K562 (cell line): ENCODE data around the gene KIF12. TPM values are rescaled to one million over a fixed set of nuclear protein-coding genes. Genes with fewer than 3 reads are reported as not detected.

Source experiments
- ATAC-seq: fragments of 200-7000 bp; cut with Tn5 transposase; 3 replicates; pipeline ENCODE4 v1.9.1; 2020; ENCODE audit warnings: moderate library complexity
- BruUV-seq: library from RNA; stranded (reverse); fragments of 400-500 nt; replicated peaks from 2 replicates; lab custom pipeline; 2021; lab: Mats Ljungman, UMichigan
- CTCF ChIA-PET: fragments of 300-600 bp; formaldehyde crosslinking; extraction: SDS; loops from one replicate; lab custom pipeline; 2021; ENCODE audit warnings: low intra/inter-chr PET ratio; lab: Yijun Ruan, JAX
- POLR2A ChIA-PET: fragments of 300-600, 350-650 bp; sonication (Branson Sonifier 250); formaldehyde crosslinking; extraction: SDS; loops from one replicate; lab custom pipeline; 2021; ENCODE audit warnings: antibody characterized with exemption, inconsistent platforms; lab: Yijun Ruan, JAX
- DNase-seq, 4 experiments: peaks; one replicate each; pipeline versions ENCODE4 v3.0.0 to v3.0.0-alpha.2; 2011 to 2018; ENCODE audit warnings: low spot score in 3 of 4, mixed read lengths in 3 of 4; ENCODE audit errors: extremely low read depth in 1 of 4
- FAIRE-seq: peaks from 2 replicates; lab custom pipeline; 2011; peaks lifted over from hg19 to GRCh38; lab: Jason Lieb, UNC
- H2AFZ ChIP-seq: 2 replicates; pipeline ENCODE4 v1.6.0; 2011; ENCODE audit warnings: low read depth, low read length, control low read depth, inconsistent platforms
- H3K27ac ChIP-seq: fragments of 200-600 bp; 3 replicates; pipeline ENCODE4 v1.8.0; 2011; ENCODE audit warnings: low read depth, mild to moderate bottlenecking, control low read depth, inconsistent platforms, low read length, moderate library complexity, mixed read lengths; ENCODE audit errors: extremely low read depth
- H3K27me3 ChIP-seq, 2 experiments: fragments of 300-600 bp in 1 of 2; 2 replicates in 1 of 2; 3 replicates in 1 of 2; pipeline versions ENCODE4 v1.6.0 to v1.8.0; 2011; ENCODE audit warnings: inconsistent platforms in 2 of 2, low read length in 2 of 2, mild to moderate bottlenecking in 1 of 2, mixed read lengths in 1 of 2, moderate library complexity in 1 of 2; ENCODE audit not compliant: control insufficient read depth in 2 of 2, insufficient read depth in 2 of 2
- H3K36me3 ChIP-seq: fragments of 300-600 bp; 3 replicates; pipeline ENCODE4 v1.8.0; 2011; ENCODE audit warnings: mild to moderate bottlenecking, low read length, inconsistent platforms; ENCODE audit not compliant: control insufficient read depth, insufficient read depth
- H3K4me1 ChIP-seq, 2 experiments: fragments of 200-600 bp in 1 of 2; replicated peaks in 1 of 2; 2 replicates in 1 of 2; 3 replicates in 1 of 2; pipeline versions ENCODE4 v1.5.1 to v1.8.0; 2011; ENCODE audit warnings: inconsistent platforms in 2 of 2, low read length in 2 of 2, mild to moderate bottlenecking in 1 of 2, mixed read lengths in 1 of 2, moderate library complexity in 1 of 2; ENCODE audit not compliant: control insufficient read depth in 2 of 2, insufficient read depth in 2 of 2
- H3K4me2 ChIP-seq: 2 replicates; pipeline ENCODE4 v1.6.1; 2011; ENCODE audit warnings: low read length, control low read depth, inconsistent platforms, mixed read lengths; ENCODE audit not compliant: insufficient read depth
- H3K4me3 ChIP-seq: fragments of 200-600 bp; sonication (generic), shearing (Covaris generic); 2 replicates; pipeline ENCODE4 v1.5.1; 2016; ENCODE audit warnings: control low read depth, inconsistent platforms
- H3K79me2 ChIP-seq: fragments of 200-600 bp; 3 replicates; pipeline ENCODE4 v1.8.0; 2011; ENCODE audit warnings: low read length, inconsistent platforms; ENCODE audit not compliant: control insufficient read depth, insufficient read depth
- H3K9ac ChIP-seq, 2 experiments: 2 replicates each; pipeline versions ENCODE4 v1.6.0 to v1.6.1; 2011; ENCODE audit warnings: low read depth in 2 of 2, low read length in 2 of 2, control low read depth in 1 of 2, inconsistent platforms in 1 of 2, mild to moderate bottlenecking in 1 of 2, mixed read lengths in 1 of 2; ENCODE audit not compliant: insufficient read depth in 1 of 2
- H3K9me1 ChIP-seq: one replicate; pipeline ENCODE4 v1.6.0; 2011; ENCODE audit warnings: inconsistent platforms, mild to moderate bottlenecking, low read length, moderate library complexity; ENCODE audit not compliant: control insufficient read depth, insufficient read depth
- H3K9me3 ChIP-seq: replicated peaks from 2 replicates; pipeline ENCODE4 v1.5.1; 2011; ENCODE audit warnings: low read depth, low read length, inconsistent platforms; ENCODE audit not compliant: control insufficient read depth, insufficient read depth
- H4K20me1 ChIP-seq: replicated peaks from 2 replicates; pipeline ENCODE4 v1.6.1; 2011; ENCODE audit warnings: low read length, inconsistent platforms, mixed read lengths; ENCODE audit not compliant: control insufficient read depth, insufficient read depth
- ADNP ChIP-seq: fragments of 200-800 bp; sonication (Bioruptor generic); IDR thresholded peaks from 2 replicates; pipeline ENCODE4 v1.6.1; 2016; ENCODE audit warnings: missing genetic modification characterization, missing compliant biosample characterization
- ARHGAP35 ChIP-seq: fragments of 450-650 bp; IDR thresholded peaks from 2 replicates; pipeline ENCODE4 v1.6.1; 2018; ENCODE audit not compliant: partially characterized antibody
- CSDE1 ChIP-seq, 2 experiments: fragments of 450-650 bp; IDR thresholded peaks; 2 replicates each; pipeline ENCODE4 v1.6.1; 2016; ENCODE audit warnings: mild to moderate bottlenecking in 1 of 2
- CTBP1 ChIP-seq: fragments of 450-650 bp; IDR thresholded peaks from 2 replicates; pipeline ENCODE4 v1.6.1; 2016; ENCODE audit warnings: borderline replicate concordance
- DIDO1 ChIP-seq: fragments of 450-650 bp; IDR thresholded peaks from 2 replicates; pipeline ENCODE4 v1.6.1; 2016; ENCODE audit warnings: low read depth, missing biosample characterization, missing genetic modification characterization
- ETV1 ChIP-seq: fragments of 450-650 bp; conservative IDR thresholded peaks from 2 replicates; pipeline ENCODE4 v1.6.1; 2016; ENCODE audit warnings: missing genetic modification characterization, control low read depth, low read depth, missing compliant biosample characterization
- HDGF ChIP-seq: fragments of 450-650 bp; IDR thresholded peaks from 2 replicates; pipeline ENCODE4 v1.6.1; 2016
- NCOA2 ChIP-seq, 2 experiments: fragments of 450-650 bp; IDR thresholded peaks; 2 replicates each; pipeline ENCODE4 v1.6.1; 2018; ENCODE audit warnings: mild to moderate bottlenecking in 2 of 2, moderate library complexity in 1 of 2; ENCODE audit not compliant: partially characterized antibody in 2 of 2
- NR3C1 ChIP-seq: sonication (generic); formaldehyde crosslinking; IDR thresholded peaks from 2 replicates; pipeline ENCODE4 v1.8.1; 2022; ENCODE audit warnings: missing genetic modification reagents
- RFX7 ChIP-seq: fragments of 250-450 bp; sonication (Bioruptor Pico); IDR thresholded peaks from 2 replicates; pipeline ENCODE4 v1.5.1; 2021; ENCODE audit warnings: mild to moderate bottlenecking
- XRCC5 ChIP-seq: fragments of 200-400 bp; formaldehyde crosslinking; IDR thresholded peaks from 2 replicates; pipeline ENCODE4 v1.6.1; 2017; ENCODE audit warnings: low read depth, mild to moderate bottlenecking, low read length
- YBX1 ChIP-seq: fragments of 450-650 bp; IDR thresholded peaks from 2 replicates; pipeline ENCODE4 v1.7.1; 2016; ENCODE audit warnings: mild to moderate bottlenecking
- ZNF143 ChIP-seq: sonication (generic); formaldehyde crosslinking; IDR thresholded peaks from 2 replicates; pipeline ENCODE4 v1.9.0; 2022; ENCODE audit warnings: mild to moderate bottlenecking, missing genetic modification reagents
- ZNF561 ChIP-seq: fragments of 450-650 bp; formaldehyde crosslinking; conservative IDR thresholded peaks from 2 replicates; pipeline ENCODE4 v1.4.0; 2020; ENCODE audit warnings: mild to moderate bottlenecking, moderate library complexity
- ZNF584 ChIP-seq: fragments of 200-800 bp; sonication (Bioruptor generic); IDR thresholded peaks from 2 replicates; pipeline ENCODE4 v1.6.1; 2016; ENCODE audit warnings: low read depth, mild to moderate bottlenecking, missing genetic modification characterization, missing compliant biosample characterization
- WGBS: fragments of 100-300 bp; shearing (Covaris generic); methylation state at CpG from one replicate; pipeline ENCODE4 v1.1.6; 2016; ENCODE audit warnings: low coverage, mixed read lengths; ENCODE audit not compliant: insufficient coverage; ENCODE audit errors: missing lambda C conversion rate; 5-methylcytosine and 5-hydroxymethylcytosine counted together
- in situ Hi-C: fragments of 300-500 bp; cut with MboI; formaldehyde crosslinking; loops from 4 replicates; pipeline ENCODE4 v1.15.0; 2018; ENCODE audit warnings: inconsistent platforms, mixed read lengths
- intact Hi-C: fragments of 100-400 bp; cut with micrococcal nuclease; formaldehyde crosslinking; loops from 2 replicates; pipeline ENCODE4 v1.14.2; 2022
- polyA plus RNA-seq, 8 experiments: library from polyadenylated mRNA; depleted of rRNA in 4 of 8; stranded (reverse) in 5 of 8; unstranded in 3 of 8; fragments of >200 nt; fragmentation: Nextera tagmentation in 2 of 8; fragmentation: Illumina TruSeq in 1 of 8; extraction: Ambion mirVana in 2 of 8; extraction: Trizol in 1 of 8; gene quantifications; 2 replicates each; pipeline versions ENCODE4 v1.2.1 to v1.2.3, GENCODE V29; 2011 to 2014; ENCODE audit warnings: inconsistent platforms in 1 of 8, missing spikeins in 1 of 8
- total RNA-seq, 7 experiments: library from RNA; depleted of rRNA in 6 of 7; stranded (reverse); fragments of >200 nt in 6 of 7; fragmentation: Illumina TruSeq in 2 of 7; extraction: Trizol in 2 of 7; gene quantifications; 2 replicates each; pipeline versions ENCODE4 v1.2.1 to v1.2.3, GENCODE V29; 2011 to 2021; ENCODE audit warnings: low replicate concordance in 1 of 7
- TF ChIP-seq, protein P1 (sequence below): fragments of 200-800 bp; sonication (Bioruptor generic); IDR thresholded peaks from 2 replicates; pipeline ENCODE4 v1.6.1; 2017; ENCODE audit warnings: missing genetic modification characterization, missing compliant biosample characterization
- TF ChIP-seq, protein P2 (sequence below): sonication (generic); formaldehyde crosslinking; IDR thresholded peaks from 2 replicates; pipeline ENCODE4 v1.8.0; 2023; ENCODE audit warnings: mild to moderate bottlenecking, missing genetic modification reagents
- TF ChIP-seq, protein P3 (sequence below): fragments of 450-650 bp; IDR thresholded peaks from one replicate; pipeline ENCODE4 v1.6.1; 2018; ENCODE audit warnings: mild to moderate bottlenecking, moderate library complexity; ENCODE audit not compliant: partially characterized antibody

The KIF12 gene
- total and polyA plus RNA-seq, 9 of the 15 experiments (the other 6 are each of a cell fraction or from before 2014, with no cell fraction given): not detected

DNA sequence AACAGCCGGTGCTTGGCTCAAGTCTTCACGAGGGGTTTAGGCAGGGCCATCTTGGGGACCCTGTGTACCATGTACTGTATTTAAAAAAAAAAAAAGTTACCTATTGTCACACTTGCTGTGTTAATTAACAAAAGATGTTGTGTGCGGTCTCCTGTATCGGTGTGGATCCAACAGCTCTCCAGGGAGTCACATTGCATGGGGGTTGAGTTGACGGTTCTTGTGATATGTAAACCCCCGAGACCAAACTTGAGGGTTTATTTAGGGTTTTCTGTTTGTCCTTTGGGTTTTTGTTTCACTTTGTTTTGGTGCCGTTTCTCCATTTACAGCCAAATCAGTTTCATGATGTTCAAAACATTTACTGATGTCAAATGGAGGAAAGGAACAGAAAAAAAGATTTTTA lies 43.2 kb downstream of the KIF12 start:
- in situ Hi-C loops (no loop called here), intact Hi-C loops (no loop called here)
- H3K9me1 ChIP-seq: no peaks in the 10 kb centered on the region
- H3K27ac ChIP-seq: no peak overlapping the region
- FAIRE-seq (no peak), ATAC-seq (no peak), DNase-seq (no peak)
- no peak overlapping the region for H2AFZ ChIP-seq
- H4K20me1 ChIP-seq: peaks cover 3% of the 10 kb centered on the region; the same call in 1 of the 2 replicates
- no TSS peak for BruUV-seq
- no peak overlapping the region for H3K4me2 ChIP-seq
- H3K4me1 ChIP-seq: no peaks in the 10 kb centered on the region
- ChIA-PET POLR2A (no interaction called here), CTCF (no interaction called here)
- H3K9ac ChIP-seq: no peak overlapping the region
- WGBS: 42% methylated on average over 7 of the region's 7 CpGs
- H3K36me3 ChIP-seq: no peaks in the 10 kb centered on the region
- no peak overlapping the region for H3K4me3 ChIP-seq
- H3K9me3 ChIP-seq: no peaks in the 10 kb centered on the region
- no peaks in the 10 kb centered on the region for H3K79me2 ChIP-seq
- peaks cover 0 to 19% of the 10 kb centered on the region in 2 experiments; a peak in 3 of 5 replicates for H3K27me3 ChIP-seq
- TF ChIP-seq ETV1 (tag): no peak
- TF ChIP-seq XRCC5: no peak
- TF ChIP-seq ARHGAP35: no peak
- TF ChIP-seq CTBP1: no peak
- no peak for TF ChIP-seq ADNP (tag)
- no peak for TF ChIP-seq ZNF561 (CRISPR knock-in tag)
- no peak for TF ChIP-seq ZNF143
- TF ChIP-seq, protein P1, sequence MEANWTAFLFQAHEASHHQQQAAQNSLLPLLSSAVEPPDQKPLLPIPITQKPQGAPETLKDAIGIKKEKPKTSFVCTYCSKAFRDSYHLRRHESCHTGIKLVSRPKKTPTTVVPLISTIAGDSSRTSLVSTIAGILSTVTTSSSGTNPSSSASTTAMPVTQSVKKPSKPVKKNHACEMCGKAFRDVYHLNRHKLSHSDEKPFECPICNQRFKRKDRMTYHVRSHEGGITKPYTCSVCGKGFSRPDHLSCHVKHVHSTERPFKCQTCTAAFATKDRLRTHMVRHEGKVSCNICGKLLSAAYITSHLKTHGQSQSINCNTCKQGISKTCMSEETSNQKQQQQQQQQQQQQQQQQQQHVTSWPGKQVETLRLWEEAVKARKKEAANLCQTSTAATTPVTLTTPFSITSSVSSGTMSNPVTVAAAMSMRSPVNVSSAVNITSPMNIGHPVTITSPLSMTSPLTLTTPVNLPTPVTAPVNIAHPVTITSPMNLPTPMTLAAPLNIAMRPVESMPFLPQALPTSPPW: no peak
- TF ChIP-seq ZNF584: no peak
- TF ChIP-seq CSDE1 (IDR thresholded peaks at IDR 0.05): no peak
- no peak for TF ChIP-seq DIDO1 (tag)
- TF ChIP-seq, protein P2, sequence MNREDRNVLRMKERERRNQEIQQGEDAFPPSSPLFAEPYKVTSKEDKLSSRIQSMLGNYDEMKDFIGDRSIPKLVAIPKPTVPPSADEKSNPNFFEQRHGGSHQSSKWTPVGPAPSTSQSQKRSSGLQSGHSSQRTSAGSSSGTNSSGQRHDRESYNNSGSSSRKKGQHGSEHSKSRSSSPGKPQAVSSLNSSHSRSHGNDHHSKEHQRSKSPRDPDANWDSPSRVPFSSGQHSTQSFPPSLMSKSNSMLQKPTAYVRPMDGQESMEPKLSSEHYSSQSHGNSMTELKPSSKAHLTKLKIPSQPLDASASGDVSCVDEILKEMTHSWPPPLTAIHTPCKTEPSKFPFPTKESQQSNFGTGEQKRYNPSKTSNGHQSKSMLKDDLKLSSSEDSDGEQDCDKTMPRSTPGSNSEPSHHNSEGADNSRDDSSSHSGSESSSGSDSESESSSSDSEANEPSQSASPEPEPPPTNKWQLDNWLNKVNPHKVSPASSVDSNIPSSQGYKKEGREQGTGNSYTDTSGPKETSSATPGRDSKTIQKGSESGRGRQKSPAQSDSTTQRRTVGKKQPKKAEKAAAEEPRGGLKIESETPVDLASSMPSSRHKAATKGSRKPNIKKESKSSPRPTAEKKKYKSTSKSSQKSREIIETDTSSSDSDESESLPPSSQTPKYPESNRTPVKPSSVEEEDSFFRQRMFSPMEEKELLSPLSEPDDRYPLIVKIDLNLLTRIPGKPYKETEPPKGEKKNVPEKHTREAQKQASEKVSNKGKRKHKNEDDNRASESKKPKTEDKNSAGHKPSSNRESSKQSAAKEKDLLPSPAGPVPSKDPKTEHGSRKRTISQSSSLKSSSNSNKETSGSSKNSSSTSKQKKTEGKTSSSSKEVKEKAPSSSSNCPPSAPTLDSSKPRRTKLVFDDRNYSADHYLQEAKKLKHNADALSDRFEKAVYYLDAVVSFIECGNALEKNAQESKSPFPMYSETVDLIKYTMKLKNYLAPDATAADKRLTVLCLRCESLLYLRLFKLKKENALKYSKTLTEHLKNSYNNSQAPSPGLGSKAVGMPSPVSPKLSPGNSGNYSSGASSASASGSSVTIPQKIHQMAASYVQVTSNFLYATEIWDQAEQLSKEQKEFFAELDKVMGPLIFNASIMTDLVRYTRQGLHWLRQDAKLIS (CRISPR knock-in tag): no peak
- no peak for TF ChIP-seq NCOA2 (IDR thresholded peaks at IDR 0.05; ENCODE audit: partially characterized antibody in 2 of 2)
- no peak for TF ChIP-seq RFX7 (CRISPR knock-in tag)
- no peak for TF ChIP-seq NR3C1 (CRISPR knock-in tag)
- TF ChIP-seq HDGF: no peak
- TF ChIP-seq YBX1: no peak
- TF ChIP-seq, protein P3, sequence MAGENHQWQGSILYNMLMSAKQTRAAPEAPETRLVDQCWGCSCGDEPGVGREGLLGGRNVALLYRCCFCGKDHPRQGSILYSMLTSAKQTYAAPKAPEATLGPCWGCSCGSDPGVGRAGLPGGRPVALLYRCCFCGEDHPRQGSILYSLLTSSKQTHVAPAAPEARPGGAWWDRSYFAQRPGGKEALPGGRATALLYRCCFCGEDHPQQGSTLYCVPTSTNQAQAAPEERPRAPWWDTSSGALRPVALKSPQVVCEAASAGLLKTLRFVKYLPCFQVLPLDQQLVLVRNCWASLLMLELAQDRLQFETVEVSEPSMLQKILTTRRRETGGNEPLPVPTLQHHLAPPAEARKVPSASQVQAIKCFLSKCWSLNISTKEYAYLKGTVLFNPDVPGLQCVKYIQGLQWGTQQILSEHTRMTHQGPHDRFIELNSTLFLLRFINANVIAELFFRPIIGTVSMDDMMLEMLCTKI: no peak
